DOHH2 (cell line): Measurements from ENCODE around the gene HOXB3.
"Not testable (repeated sequence)": the region's sequence is repeated elsewhere in the genome, so short reads cannot be mapped to it uniquely, and the experiment has no call there.

Experiments used
- CTCF ChIP-seq: fragments of 200-600 bp; sonication (generic); IDR thresholded peaks from one replicate; pipeline ENCODE4 v1.5.1; 2014; ENCODE audit warnings: antibody characterized with exemption, mild to moderate bottlenecking, low read depth, low read length; ENCODE audit not compliant: poor library complexity, severe bottlenecking
- EZH2phosphoT487 ChIP-seq: fragments of 200-600 bp; sonication (generic); IDR thresholded peaks from 2 replicates; pipeline ENCODE4 v1.6.1; 2017; ENCODE audit warnings: borderline replicate concordance, mild to moderate bottlenecking, antibody characterized with exemption, low read length, moderate library complexity, mixed read lengths

GRCh38 chr17:48509708-48510107, 80.3 kb downstream of the HOXB3 start:
- TF ChIP-seq CTCF, EZH2phosphoT487: not testable (repeated sequence)
